GM10266 (cell line): ENCODE measurements around the gene MCOLN2.

ENCODE experiments used
- DNase-seq: peaks from one replicate; pipeline ENCODE4 v3.0.0; 2012; ENCODE audit errors: extremely low spot score
- CTCF ChIP-seq: IDR thresholded peaks from 2 replicates; pipeline ENCODE4 v1.5.1; 2012; ENCODE audit warnings: mild to moderate bottlenecking, low read depth; ENCODE audit not compliant: control insufficient read depth, insufficient read depth; ENCODE audit errors: missing control alignments

Gene MCOLN2

GRCh38 chr1:84928979-84929378, 67.9 kb downstream of the MCOLN2 start:
- no peak for DNase-seq

DNA sequence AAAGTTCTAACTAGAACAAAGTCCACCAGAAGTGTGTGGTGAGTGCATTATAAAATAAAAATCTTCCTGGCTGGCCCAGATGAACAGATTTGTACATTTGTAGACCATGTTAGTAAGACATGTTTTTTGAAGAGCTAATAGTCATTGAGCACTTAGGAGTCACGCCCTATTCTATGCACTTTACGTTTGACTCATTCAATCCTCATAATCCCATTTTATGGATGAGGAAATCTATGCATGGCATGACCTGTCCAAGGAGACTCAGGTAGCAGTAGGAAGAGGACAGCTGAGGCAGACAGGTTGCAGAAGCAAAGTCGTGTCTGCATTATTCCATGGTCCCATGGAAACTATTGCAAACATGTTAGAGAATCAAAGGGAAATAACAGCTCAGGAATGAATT, 73.6 kb downstream of the MCOLN2 start:
- DNase-seq: no peak
- TF ChIP-seq CTCF: no peak

More at GRCh38 chr1:84928979-84929378, 67.9 kb downstream of the MCOLN2 start:
- TF ChIP-seq CTCF: no peak

DNA sequence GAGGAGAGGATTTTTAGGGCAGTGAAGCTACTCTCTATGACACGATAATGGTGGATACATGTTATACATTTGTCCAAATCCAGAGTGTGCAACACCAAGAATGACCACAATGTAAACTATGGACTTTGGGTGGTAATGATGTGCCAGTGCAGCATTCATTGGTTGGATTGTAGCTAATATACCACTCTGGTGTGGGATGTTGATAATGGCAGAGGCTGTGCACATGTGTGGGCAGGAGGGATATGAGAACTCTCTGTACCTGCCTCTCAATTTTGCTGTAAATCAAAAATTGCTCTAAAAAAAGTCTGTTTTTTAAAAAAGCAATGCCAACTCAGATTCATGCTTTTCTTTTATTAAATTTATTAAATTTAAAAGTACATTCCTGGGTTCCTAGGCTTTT, 76.8 kb downstream of the MCOLN2 start:
- DNase-seq: no peak
- TF ChIP-seq CTCF: no peak

- no peak for TF ChIP-seq CTCF
- DNase-seq: no peak
Measured at GRCh38 chr1:84919461-84919970, 77.4 kb downstream of the MCOLN2 start.

DNA sequence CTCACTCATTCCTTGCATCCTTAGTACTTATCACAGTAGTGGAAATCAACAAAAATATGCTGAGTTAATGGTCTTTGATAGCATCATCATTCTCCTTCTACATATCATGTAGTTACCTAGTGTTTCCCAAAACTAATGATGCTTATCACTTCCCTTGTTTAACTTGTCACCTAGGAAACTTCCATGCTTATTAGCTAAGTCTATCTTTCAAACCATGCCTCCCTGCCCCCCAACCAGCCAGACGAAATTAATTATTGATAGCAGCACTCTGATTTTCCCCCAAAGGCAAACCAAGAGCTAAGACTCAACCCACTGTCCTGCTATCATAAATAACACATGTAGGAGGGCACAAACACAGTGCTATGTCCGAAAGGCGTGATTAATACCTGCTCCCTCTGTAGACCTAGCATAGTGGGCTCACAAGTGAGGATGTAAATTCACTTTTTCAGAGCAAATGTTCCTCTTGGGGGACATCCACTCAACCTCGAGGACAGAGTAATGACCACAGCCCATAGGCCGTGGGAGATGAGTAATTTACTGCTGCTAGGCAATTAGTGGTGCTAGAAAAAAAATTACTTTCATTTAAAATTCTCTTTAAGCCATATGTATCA, 78.1 kb downstream of the MCOLN2 start:
- no peak for TF ChIP-seq CTCF
- no peak for DNase-seq

- TF ChIP-seq CTCF: no peak
- DNase-seq: no peak
Measured at GRCh38 chr1:84916897-84917296, 80.0 kb downstream of the MCOLN2 start.

DNA sequence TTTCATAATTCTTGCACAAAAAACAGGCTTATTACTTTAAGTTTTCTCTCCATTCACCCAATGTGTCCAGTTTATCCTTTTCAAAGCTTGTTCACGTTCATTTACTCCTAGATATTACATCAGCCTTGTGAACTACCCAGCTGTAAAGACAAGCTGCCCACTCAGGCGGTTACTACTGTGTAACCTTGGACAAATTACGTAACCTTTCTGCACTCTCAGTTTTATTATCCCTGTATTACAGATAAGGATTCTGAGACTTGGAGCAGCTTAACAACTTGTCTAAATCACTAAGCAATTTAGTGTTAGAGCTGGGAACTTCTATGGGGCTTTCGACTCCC, 83.4 kb downstream of the MCOLN2 start:
- no peak for TF ChIP-seq CTCF
- DNase-seq: no peak
